Measurements from ENCODE around the gene DSTYK.

GRCh38 chr1:205102404-205102803 lies 109.1 kb downstream of the DSTYK start:
- TF ChIP-seq CTCF (conservative IDR thresholded peaks at IDR 0.05; ENCODE audit: low read depth, low read length) (no peak), EZH2 (IDR thresholded peaks at IDR 0.05; ENCODE audit: low read length, unreplicated experiment) (no peak), EZH2phosphoT487 (IDR thresholded peaks at IDR 0.05; ENCODE audit: borderline replicate concordance, low read length) (no peak)

All from PC-3 (cell line).